Activated B cell treated with CpG ODN at 0.5 μM for 24 hours (primary cell): ENCODE measurements around the gene CTU2. TPM values are rescaled to one million over a fixed set of nuclear protein-coding genes. Genes with fewer than 3 reads are reported as not detected.

ENCODE experiments used
- ATAC-seq: fragments of 200-7000 bp; cut with Tn5 transposase; one replicate; pipeline ENCODE4 v1.10.0; 2021; ENCODE audit warnings: low read depth, mild to moderate bottlenecking, moderate library complexity
- CTCF ChIA-PET: fragments of 350-600 bp; sonication (Branson Sonifier 250); formaldehyde crosslinking; loops from one replicate; lab custom pipeline; 2021; ENCODE audit warnings: antibody characterized with exemption; lab: Charles Lee
- POLR2A ChIA-PET: fragments of 350-600 bp; sonication (Branson Sonifier 250); formaldehyde crosslinking; loops from one replicate; lab custom pipeline; 2021; ENCODE audit warnings: antibody characterized with exemption; lab: Charles Lee
- DNase-seq: peaks from one replicate; pipeline ENCODE4 v3.0.0; 2022
- H3K27ac Mint-ChIP-seq: one replicate; pipeline ENCODE4 v1.8.0; 2020; ENCODE audit warnings: mixed read lengths
- H3K27me3 Mint-ChIP-seq: one replicate; pipeline ENCODE4 v1.8.0; 2021; ENCODE audit warnings: mixed read lengths
- H3K36me3 Mint-ChIP-seq: one replicate; pipeline ENCODE4 v1.8.0; 2021; ENCODE audit warnings: low read depth, mixed read lengths
- H3K4me1 Mint-ChIP-seq: one replicate; pipeline ENCODE4 v1.8.0; 2021; ENCODE audit warnings: mixed read lengths
- H3K4me3 Mint-ChIP-seq: one replicate; pipeline ENCODE4 v1.8.0; 2020; ENCODE audit warnings: mild to moderate bottlenecking, mixed read lengths
- H3K9me3 Mint-ChIP-seq: one replicate; pipeline ENCODE4 v1.8.0; 2020; ENCODE audit warnings: mixed read lengths
- CTCF ChIP-seq: fragments of 200-600 bp; IDR thresholded peaks from one replicate; pipeline ENCODE4 v1.8.0; 2022; ENCODE audit warnings: antibody characterized with exemption, mild to moderate bottlenecking
- intact Hi-C: fragments of 100-400 bp; cut with micrococcal nuclease; formaldehyde crosslinking; loops from one replicate; pipeline ENCODE4 v1.15.1; 2024
- total RNA-seq: library from RNA; stranded (reverse); gene quantifications from 2 replicates; pipeline ENCODE4 v1.2.3, GENCODE V29; 2022

CTU2 gene
- total RNA-seq, 1 donor from 2014 or later, result 36.7 TPM

- DNase-seq, result no peak
- intact Hi-C loops, result no loop called here
- no peak for TF ChIP-seq CTCF
- ATAC-seq, result no peak
- Mint-ChIP-seq H3K4me1 (no peaks in the 10 kb centered on the region), H3K27ac (no peak overlapping the region), H3K27me3 (no peaks in the 10 kb centered on the region), H3K36me3 (peaks cover 74% of the 10 kb centered on the region), H3K4me3 (no peak overlapping the region), H3K9me3 (no peaks in the 10 kb centered on the region)
- POLR2A ChIA-PET, result no interaction called here
- CTCF ChIA-PET, result no interaction called here
Observed at GRCh38 chr16:88719933-88720296, 13.6 kb downstream of the CTU2 start.

GRCh38 chr16:88720396-88720970, 14.2 kb downstream of the CTU2 start:
- H3K27me3 Mint-ChIP-seq, result no peaks in the 10 kb centered on the region
- peaks cover 73% of the 10 kb centered on the region for H3K36me3 Mint-ChIP-seq
- intact Hi-C loops, result no loop called here
- ATAC-seq, result no peak
- no peak for DNase-seq
- H3K4me3 Mint-ChIP-seq, result no peak overlapping the region
- TF ChIP-seq CTCF, result no peak
- H3K4me1 Mint-ChIP-seq, result no peaks in the 10 kb centered on the region
- CTCF ChIA-PET, result no interaction called here
- no peaks in the 10 kb centered on the region for H3K9me3 Mint-ChIP-seq
- POLR2A ChIA-PET, result interaction anchor here (0.7 kb wide), 1 partner anchor 57 kb away, joined by 3 read pairs; no protein-coding TSS in a partner anchor
- H3K27ac Mint-ChIP-seq, result no peak overlapping the region

- Mint-ChIP-seq H3K27ac (no peak overlapping the region), H3K4me1 (no peaks in the 10 kb centered on the region), H3K27me3 (no peaks in the 10 kb centered on the region), H3K4me3 (no peak overlapping the region), H3K36me3 (peaks cover 76% of the 10 kb centered on the region), H3K9me3 (no peaks in the 10 kb centered on the region)
- intact Hi-C loops, result no loop called here
- DNase-seq, result no peak
- ChIA-PET CTCF (no interaction called here), POLR2A (no interaction called here)
- TF ChIP-seq CTCF, result no peak
- no peak for ATAC-seq
Observed at GRCh38 chr16:88721236-88721635, 14.9 kb downstream of the CTU2 start.

GRCh38 chr16:88721815-88722755, 15.8 kb downstream of the CTU2 start:
- Mint-ChIP-seq H3K4me3 (no peak overlapping the region), H3K27me3 (no peaks in the 10 kb centered on the region), H3K9me3 (no peaks in the 10 kb centered on the region), H3K27ac (no peak overlapping the region), H3K36me3 (peaks cover 72% of the 10 kb centered on the region), H3K4me1 (no peaks in the 10 kb centered on the region)
- CTCF ChIA-PET, result no interaction called here
- no peak for TF ChIP-seq CTCF
- DNase-seq (no peak), ATAC-seq (no peak)
- POLR2A ChIA-PET, result interaction anchor here (0.7 kb wide), 1 partner anchor 7 kb away, joined by 3 read pairs; no protein-coding TSS in a partner anchor
- intact Hi-C loops, result no loop called here
